LHCN-M2 (cell line): Measurements from ENCODE around the gene OGFR. TPM values are rescaled to one million over a fixed set of nuclear protein-coding genes. Genes with fewer than 3 reads are reported as not detected.

Source experiments
- DNase-seq: peaks from one replicate; pipeline ENCODE4 v3.0.0-alpha.2; 2012; ENCODE audit warnings: low read depth
- total RNA-seq: library from RNA; depleted of rRNA; stranded (reverse); fragments of >200 nt; gene quantifications from 2 replicates; pipeline ENCODE4 v1.2.3, GENCODE V29; 2014

Gene OGFR
- total RNA-seq, 1 experiment from 2014 or later: 69.7 TPM

DNA sequence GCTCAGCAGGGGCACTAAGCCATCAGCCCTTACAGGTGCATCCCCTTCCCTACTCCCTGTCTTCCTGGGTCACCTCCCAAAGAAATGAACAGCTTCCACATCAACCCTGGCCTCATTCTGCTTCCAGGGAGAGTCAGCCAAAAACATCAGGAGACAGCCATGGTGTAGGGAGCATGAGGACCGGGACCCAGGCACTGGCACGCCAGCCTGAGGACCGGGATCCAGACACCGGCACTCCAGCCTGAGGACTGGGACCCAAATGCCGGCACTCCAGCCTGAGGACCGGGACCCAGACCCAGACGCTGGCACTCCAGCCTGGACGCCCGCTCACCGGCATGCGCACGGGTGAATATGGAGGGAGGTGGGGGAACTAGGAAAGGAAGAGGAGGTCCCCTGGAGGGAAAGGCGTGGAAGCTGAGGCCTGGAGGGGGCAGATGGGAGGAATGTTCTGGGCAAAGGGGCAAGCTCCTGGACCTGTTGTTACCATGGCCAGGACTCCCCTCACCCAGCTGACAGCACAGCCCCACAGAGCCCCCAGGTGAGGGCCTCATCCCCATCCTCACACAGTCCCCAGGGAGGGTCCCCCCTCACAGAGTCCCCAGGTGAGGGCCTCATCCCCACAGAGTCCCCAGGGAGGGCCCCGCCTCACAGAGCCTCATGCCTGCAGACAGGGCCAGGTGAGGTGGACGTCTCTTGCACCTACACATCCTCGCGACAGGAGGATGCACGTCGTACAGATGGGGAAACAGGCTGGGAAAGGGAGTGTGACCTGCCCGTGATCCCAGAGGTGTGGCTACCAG lies 34.3 kb upstream of the OGFR start:
- DNase-seq: no peak

DNA sequence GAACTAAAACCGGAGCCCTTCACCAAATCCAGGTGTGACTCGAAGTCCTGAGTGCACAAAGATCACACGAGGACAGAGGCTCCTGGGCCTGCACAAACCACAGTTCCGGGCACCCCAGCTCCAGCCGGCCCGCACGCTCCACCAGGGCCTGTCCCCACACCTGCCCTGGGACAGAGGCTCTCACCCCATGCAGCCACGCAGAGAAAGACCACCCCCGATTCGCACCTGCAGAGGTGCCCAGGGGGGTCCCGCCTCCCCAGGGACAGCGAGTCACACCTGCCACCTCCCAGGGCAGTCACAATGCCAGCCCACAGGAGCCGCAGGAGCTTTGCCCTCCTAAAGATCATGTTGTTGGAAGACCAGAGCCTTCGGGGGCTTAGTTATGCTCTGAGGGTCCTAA lies 33.7 kb upstream of the OGFR start:
- no peak for DNase-seq

DNA sequence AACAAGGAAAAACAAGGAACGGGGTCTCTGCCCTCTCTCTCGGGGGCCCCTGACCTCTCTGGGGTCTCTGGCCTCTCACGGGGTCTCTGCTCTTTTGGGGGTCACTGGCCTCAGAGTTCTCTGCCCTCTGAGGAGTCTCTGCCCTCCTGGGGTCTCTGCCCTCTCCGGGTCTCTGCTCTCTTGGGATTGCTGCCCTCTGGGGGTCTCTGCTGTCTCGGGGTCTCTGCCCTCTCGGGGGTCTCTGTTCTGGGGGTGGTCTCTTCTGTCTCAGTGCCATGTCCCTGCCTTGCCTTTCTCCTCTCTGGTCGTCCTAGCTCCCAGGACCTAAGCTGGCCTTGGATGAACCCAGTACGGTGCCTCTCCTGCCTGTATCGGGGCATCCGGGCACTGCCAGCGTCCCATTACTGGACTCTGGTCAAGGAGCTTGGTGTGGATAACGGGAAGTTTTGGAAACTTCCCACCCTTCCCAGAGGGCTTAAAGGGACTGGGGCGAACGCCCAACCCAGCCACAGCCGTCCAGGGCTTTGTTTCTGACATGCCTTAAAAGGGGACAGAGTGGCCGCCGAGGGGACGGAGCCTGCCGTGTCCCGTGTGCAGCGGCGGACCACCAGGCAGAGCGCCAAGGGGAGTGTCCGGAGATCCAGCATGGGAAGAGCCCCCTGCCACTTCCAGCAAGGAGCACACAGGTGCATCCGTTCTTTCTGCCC lies 33.1 kb upstream of the OGFR start:
- DNase-seq: no peak

DNA sequence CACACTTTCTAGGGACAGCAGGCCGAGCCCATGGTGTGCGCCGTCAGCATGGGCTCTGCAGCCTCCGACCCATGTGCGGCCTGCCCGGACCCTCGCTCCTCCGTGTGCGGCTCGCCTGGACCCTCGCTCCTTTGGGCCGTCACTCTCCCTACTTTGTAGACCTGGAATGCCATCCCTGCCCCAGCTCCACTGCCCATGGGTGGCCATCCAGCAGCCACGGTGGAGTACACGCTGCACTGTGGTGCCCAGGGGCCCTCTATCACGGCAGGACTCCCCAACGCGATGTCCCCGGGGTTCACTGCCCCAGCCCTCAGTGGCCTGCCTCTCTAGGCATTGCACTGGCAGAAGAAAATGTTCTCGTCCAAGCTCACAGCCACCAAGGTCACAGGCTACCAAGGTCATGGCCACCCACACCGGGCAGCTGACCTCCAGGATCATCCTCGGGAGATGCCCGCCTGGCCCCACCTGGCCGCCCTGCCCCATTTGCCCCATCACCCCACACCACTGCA lies 32.5 kb upstream of the OGFR start:
- DNase-seq: no peak

DNA sequence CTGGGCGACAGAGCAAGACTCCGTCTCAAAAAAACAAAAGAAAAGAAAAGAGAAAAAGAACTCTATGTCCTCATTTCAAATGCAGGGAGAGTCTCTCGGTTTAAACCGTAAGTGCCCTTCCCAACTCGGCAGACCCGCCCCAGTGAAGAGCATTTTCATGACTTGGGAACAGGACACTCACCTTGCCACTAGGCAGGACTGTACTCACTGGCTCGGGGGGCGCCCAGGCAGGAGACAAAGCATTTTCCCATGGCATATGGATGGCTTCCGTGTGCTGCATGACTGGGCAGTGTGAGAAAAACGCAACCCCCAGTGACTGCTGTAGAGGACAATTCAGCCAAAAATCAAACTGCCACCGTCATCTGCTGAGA lies 32.0 kb upstream of the OGFR start:
- DNase-seq: no peak

DNA sequence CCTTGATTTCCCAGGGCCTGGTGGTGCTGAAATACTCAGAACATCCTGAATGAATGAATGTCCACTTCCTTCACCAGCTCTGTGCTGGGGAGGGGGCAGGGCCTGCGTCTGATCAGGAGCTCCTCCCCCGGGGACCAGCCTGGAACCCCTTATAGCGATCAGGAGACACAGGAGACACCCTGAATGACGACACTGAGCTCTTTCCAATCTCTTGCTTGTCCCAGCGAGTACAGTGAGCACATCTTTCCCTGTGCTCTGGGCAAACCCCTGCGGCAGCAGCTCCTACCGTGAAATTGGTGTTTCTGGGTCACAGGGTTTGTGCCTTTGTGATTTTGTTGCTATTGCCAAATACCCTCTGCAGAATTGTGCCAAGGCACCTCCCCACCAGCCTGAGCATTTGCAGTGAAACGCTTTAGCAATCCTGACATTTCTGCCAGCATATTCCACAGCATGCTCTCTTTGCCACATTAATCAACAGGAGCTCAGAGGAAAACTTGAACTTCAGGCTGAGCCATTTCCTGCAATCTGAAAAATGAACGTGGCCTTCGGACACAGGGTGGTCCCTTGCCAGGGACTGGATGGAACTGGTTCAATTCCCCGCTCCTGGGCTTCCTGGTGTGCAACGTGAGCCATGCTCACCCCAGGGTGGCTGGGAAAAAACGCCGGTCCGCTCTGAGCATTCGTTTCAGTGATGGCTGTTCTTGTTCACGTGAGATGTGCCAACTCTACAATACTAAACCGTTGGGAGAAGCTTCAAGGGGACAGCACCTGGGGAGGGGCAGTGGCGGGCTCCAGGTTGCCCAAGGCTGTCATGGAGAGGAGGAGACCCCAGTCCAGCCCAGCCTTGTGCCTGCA lies 31.4 kb upstream of the OGFR start:
- peak; percentile 21 for DNase-seq

DNA sequence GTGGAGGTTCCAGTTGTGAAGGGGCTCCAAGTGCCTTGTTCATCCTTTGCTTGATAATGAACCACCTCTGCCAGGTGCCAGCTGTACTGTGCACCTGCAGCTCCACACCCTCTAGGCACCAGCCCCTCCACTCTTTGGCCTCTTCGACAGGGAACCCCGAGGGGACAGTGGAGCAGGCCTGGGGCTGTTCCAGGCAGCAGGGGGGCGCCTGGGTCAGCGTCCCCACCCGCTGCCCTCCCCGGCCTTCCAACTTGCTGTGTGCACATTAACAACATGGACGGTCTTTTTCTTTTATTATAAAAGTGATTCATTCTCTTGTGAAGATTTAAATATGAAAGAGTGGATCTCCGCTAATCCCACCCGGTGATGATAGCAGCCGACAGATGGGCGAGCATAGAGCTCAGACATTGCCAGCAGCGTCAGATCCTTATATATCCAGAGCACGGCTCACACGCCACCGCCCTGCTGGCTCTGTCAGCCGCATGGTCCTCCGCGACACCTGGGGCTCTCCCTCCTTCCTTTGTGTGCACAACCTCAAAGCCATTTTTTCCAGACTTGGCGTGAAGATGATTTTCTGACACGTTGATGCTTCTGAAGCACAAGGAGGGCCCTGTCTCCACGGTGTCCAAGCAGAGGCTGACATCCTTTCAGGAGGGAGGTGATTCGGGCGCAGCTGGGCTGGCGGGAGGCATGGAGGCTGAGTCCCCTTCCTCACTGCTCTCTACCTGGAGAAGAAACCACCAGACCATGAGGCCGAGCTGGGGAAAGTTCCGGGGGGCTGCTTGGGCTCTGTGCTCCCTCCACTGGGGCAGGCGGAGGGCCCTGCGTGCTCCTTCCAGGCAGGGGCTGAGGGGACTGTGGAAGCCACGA lies 30.6 kb upstream of the OGFR start:
- no peak for DNase-seq

DNA sequence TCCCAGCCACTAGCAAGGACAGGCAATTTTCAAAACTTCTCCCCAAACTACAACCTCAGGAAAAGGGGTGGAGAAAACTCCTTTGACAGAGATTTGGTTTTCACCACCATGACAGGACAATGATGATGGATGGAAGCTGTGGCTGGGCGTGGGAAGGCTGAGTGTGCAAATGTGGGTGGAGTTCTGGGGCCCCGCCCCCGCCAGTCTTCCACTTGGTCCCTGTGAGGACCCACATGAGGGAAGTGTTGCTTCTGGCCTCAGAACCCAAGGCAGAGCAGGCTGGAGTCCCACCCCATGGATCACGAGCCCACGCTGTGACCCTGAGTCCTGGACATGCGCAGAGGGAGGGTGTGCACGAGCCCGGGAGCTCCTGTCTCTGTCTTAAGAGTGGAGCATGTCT lies 29.9 kb upstream of the OGFR start:
- no peak for DNase-seq

DNA sequence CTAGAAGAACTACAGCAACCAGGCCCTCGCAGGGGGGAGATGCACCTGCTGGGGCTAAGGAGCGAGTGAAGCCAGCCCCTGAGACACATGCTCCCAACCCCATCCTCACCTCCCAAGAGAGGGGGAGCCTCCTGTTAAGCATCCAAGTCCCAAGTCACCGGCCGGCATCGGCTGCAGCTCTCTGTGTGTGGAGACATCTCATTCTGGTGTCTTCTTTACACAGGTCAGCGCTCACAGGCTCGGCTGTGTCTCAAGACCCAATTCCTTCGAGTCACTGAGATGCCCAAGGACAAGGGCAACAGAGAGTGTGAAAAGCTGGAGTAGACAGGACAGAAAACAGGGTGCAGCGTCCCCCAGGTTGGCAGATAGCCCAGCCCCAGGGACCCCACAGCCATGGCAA lies 29.4 kb upstream of the OGFR start:
- no peak for DNase-seq

DNA sequence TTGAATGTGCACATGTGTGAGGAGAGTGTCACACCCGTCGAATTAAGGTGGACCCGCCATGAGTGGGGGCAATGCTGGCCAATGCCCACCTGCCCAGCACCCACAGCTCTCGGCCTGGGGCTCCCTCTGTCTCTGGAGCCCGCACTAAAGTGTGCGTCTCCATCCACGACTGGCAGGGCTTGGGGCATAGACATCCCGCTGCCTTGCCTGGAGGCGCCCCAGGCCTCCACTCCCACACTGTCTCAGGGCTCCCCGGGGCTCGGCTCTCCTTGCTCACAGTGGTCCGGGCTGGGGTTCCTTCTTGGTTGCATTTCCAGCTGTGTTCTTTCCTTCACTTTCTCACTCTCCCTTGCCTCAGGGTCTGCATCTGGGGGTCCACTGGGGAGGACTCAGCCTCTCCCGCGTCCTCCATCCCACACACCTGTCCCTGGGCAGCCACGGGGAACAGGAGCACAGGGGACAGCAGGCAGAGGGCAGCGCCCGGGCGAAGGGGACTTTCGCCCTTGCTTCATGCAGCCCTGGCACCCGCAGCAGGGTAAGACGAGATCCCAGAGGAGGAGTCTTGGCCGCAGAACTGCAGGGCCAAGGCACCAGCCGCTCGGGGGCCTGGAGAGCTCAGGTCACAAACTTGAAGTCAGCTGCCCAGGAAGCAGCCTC lies 28.5 kb upstream of the OGFR start:
- DNase-seq: no peak

DNA sequence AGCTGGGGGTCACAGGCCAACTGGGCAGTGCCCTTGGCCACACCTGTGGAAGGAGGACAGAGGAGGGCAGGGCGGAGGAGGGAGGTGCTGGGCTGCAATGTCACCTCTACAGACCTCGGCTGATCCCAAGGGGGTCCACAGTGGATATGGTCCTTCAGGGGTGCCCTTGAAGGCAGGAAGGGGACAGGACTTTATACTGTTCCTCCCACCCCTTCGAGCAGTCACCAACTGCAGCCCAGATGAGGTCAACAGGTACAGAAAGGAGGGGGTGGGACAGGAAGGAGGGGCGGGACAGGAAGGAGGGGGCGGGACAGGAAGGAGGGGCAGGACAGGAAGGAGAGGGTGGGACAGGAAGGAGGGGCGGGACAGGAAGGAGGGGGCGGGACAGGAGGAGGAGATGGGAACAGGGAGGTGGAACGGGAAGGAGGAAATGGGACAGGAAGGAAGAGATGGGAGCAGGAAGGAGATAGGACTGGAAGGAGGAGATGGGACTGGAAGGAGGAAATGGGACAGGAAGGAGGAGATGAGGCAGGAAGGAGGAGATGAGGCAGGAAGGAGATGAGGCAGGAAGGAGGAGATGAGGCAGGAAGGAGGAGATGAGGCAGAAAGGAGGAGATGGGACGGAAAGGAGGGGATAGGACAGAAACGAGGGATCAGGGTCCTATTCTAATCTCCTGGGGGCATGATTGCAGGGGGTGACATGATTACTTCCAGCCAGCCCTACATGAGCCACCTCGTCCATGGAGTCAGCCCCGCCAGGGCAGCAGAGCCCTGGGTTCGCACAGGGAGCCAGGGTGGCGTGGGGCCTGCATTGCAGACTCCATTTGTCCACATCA lies 27.7 kb upstream of the OGFR start:
- DNase-seq: peak; percentile 36

DNA sequence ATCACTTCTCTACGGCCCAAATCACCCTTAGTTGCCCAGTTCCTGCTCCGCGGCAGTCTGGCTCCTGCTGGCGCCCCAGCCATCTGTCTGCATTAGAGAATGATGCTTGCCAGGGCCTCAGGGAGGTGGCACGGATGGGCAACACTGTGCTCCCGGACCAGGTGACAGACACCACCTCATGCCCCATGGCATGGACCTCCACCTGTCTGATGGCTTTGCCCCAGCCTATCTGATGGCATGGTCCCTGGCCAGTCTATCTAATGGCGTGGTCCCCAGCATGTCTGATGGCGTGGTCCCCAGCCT lies 27.2 kb upstream of the OGFR start:
- DNase-seq: no peak

DNA sequence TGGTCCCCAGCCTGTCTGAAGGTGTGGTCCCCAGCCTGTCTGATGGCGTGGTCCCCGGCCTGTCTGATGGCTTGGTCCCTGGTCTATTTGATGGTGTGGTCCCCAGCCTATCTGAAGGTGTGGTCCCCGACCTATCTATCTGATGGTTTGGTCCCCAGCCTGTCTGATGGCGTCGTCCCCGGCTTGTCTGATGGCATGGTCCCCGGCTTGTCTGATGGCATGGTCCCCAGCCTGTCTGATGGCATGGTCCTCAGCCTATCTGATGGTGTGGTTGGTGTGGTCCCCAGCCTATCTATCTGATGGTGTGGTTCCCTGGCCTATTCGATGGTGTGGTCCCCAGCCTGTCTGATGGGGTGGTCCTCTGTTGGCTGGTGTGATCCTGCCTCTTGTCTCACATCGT lies 26.6 kb upstream of the OGFR start:
- no peak for DNase-seq

DNA sequence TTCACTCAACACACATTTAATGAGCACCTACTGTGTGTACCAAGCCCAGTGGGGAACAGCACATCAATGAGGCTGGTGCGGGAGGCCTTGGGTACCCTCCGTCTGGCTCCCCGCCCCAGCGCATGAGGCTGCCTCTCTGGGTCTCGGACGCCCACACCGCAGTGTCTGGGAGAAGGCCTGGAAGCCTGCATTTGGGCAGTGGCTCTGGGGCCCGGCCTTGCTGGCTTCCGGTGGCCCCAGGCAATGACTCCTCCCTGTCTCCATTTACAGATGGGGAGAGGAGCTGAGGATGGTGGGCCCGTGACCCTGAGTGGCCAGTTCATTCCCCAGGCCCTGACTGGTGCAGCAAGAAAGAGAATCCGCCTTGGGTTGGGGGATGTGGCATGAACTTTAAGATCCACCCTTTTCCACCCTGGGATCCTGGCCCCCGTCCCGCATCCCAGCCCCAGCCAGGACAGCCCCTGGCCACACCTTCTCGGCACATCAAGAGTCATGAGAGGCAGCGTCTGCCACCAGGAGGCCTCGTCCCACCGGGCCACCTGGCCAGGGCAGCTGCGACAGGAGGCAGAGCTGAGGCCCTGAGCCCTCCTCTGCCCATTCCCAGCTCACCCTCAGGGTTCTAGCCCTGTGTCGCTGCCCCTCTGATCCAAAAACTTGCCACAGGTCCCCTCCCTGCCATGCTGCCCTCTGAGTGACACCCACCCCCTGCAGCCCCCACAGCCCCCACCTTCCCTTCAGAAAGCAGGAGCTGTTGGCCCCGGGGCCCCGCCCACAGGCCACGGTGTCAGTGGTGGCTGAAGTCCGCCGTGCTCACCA lies 25.8 kb upstream of the OGFR start:
- DNase-seq: no peak

DNA sequence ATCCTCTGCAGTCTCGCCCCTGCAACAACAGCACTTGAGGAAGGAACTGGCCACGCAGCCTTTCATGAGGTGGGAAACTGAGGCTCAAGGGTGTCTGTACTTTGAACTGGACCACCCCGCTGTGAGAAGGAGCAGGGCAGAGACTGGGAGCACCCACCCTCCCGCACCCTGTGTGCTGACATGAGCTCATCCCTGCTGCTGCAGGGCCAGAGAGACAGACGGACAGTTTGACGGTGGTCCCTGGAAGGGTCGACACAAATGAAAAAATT lies 25.3 kb upstream of the OGFR start:
- DNase-seq: no peak

DNA sequence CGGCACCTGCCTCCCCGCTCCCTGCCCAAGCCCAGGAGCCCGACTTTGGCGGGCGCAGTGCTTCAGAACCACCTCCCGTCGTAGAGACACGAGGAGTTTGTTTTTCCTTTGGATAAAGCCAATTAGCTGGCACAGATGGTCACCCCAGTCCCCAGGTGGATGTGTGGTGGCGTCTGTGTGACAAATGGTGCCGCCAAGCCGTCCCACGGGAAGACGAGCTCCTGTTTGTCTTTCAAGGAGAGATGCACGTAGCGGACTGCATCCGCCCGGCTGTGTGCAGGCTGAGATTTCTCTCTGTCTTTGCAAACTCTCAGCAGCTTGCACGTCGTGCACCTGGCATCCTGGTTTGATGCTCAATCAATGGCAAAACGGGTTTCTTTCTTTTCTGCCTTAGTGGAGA lies 24.4 kb upstream of the OGFR start:
- no peak for DNase-seq

DNA sequence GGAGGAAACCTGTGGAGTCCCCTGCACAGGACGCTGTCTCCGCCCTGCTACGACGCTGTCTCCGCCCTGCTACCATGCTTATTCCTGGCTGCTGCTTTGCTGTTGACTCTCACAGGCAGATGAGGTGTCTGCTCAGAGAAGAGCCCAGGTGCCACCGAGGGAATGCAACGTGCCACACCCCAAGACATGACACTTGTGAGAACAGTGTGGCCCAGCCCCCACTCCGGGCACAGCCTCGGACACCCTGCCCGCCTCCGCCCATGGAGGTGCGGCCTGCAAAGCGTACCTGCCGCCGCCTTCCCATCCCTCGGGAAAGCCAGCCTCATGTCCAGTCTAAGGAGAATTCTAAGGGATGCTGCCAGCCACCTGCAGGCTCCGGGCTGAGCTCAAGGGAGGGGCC lies 23.9 kb upstream of the OGFR start:
- no peak for DNase-seq

DNA sequence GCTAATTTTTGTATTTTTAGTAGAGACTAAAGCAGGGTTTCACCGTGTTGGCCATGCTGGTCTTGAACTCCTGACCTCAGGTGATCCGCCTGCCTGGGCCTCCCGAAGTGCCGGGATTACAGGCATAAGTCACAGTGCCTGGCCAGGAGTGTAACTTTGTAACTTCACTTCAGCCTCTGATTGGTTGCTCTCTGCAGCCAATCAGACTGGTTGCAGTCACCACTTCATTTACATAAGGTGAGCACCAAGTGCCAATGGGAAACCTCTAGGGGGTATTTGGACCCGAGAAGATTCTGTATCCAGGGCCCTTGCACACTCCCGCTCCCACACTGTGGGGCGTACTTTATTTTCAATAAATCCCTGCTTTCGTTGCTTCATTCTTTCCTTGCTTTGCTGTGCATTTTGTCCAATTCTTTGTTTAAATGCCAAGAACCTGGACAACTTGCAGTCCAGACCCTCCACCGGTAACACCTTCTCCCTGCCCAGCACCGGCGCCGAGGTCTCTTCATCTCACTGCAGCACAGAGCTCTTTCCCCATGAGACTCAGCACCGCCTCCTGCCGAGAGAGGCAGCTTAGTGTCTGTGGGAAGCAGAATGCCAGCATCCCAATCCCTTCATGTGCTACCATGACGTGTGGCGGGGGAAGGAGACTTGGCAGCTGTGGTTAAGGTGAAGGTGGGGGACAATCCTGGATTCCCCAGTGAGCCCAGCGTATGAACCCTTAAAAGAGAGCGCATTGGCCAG lies 22.3 kb upstream of the OGFR start:
- DNase-seq: no peak

DNA sequence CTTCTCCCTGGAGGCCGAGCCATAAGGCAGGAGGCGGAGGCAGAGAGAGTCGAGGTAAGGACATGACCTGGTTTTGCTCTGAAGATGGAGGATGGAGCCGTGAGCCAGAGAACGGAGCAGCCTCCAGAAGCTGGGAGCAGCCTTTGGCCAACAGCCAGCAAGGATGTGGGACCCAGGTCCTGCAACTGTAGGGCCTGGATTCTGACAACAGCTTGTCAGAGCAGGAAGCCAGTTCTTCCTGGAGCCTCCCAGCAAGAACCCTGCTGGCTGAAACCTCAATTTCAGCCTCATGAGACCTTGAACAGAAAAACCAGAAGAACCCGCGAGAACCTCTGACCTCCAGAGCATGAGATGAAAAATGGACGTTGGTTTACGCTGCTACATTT lies 21.7 kb upstream of the OGFR start:
- no peak for DNase-seq
